GM20431 (cell line): ENCODE measurements around the gene GGA3.
"Not testable (repeated sequence)": the region's sequence is repeated elsewhere in the genome, so short reads cannot be mapped to it uniquely, and the experiment has no call there.

ENCODE experiments used
- in situ Hi-C: fragments of 300-500 bp; cut with MseI, MboI; formaldehyde crosslinking; loops from one replicate; pipeline ENCODE4 v1.15.0; 2020; ENCODE audit warnings: low sequenced_read_pairs; ENCODE audit not compliant: unreplicated experiment

Gene GGA3

DNA sequence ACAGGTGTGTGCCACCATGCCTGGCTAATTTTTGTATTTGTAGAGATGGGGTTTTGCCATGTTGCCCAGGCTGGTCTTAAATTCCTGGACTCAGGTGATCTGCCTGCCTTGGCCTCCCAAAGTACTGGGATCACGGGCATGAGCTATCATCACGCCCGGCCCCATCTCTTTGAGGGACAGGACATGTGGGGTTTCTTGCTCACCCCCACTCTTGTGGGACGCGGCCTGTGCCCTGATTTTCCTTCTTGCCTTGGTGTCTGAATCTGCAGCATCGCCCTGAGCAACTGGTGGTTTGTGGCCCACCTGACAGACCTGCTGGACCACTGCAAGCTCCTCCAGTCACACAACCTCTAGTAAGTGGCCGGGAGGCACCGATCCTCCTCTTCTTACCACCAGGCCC, 30.3 kb downstream of the GGA3 start:
- in situ Hi-C loops, result no loop called here

DNA sequence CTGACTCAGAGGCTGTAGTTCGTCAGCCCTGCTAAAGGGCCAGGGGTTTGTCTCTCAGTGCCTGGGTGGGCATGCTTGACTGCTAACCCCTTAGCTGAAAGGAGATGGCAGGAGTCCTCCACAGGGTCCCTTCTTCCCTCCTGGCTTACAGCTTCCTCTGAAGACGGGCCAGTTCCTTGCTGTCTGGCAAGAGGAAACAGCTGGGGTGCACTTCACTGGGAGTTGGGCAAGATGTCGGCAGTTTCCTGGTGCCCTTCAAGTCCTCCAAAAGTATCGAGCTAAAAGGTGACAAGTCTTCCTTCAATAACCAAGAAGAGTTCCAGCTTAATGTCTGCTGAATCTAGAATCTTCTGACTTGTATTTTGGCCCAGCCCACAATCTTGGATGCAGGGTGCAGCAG, 32.6 kb downstream of the GGA3 start:
- in situ Hi-C loops, result no loop called here

- in situ Hi-C loops, result no loop called here
Measured at GRCh38 chr17:75228305-75228704, 33.1 kb downstream of the GGA3 start.

GRCh38 chr17:75227729-75228128, 33.7 kb downstream of the GGA3 start:
- in situ Hi-C loops, result no loop called here

DNA sequence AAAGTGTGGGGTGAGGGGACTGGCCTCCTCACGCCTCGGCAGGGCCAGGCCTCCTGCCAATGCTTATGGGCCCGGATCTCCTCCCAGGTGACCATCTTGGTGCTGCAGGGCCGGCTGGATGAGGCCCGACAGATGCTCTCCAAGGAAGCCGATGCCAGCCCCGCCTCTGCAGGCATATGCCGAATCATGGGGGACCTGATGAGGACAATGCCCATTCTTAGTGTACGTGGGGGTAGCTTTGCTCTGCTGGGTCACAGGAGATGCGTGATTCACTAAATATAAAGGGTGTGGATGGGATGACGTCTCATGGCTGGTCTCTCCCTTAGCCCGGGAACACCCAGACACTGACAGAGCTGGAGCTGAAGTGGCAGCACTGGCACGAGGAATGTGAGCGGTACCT, 36.4 kb downstream of the GGA3 start:
- in situ Hi-C loops, result no loop called here

GRCh38 chr17:75219815-75220214, 41.6 kb downstream of the GGA3 start:
- in situ Hi-C loops, result no loop called here

DNA sequence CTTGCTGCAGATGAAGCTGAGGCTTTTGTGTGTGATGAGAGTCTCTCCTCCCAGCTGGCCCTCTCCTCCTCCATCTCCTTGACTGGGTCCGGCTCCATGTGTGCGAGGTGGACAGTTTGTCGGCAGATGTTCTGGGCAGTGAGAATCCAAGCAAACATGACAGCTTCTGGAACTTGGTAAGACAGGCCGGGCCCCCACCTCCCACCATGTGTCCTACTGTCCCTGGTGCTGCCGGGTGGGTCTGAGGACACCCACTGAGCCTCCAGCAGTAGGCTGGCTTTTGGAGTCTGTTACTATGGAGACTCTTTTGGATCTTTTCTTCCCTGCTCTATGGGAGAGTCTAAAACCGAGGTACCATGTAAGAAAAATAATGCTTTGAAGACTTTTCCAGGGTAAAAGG, 43.3 kb downstream of the GGA3 start:
- in situ Hi-C loops, result no loop called here

DNA sequence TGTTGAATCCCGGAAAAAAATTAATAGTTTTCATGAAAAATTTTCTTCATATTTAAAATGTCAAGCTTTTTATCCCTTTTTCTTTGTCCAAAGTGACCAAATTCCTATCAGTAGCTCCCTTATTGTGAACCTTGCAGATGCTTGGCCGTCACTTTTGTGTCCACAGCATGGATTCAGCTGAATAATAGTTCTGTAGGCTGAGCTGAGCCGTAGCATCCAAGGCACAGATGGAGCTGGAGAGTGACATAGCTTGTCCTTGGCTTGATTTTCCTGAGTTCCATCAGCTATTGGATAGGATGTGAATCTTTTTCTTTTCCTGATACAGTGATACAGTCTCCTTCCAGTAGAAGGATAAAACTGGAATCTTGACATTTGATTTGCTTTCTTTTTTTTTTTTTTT, 52.3 kb downstream of the GGA3 start:
- in situ Hi-C loops, result no loop called here

DNA sequence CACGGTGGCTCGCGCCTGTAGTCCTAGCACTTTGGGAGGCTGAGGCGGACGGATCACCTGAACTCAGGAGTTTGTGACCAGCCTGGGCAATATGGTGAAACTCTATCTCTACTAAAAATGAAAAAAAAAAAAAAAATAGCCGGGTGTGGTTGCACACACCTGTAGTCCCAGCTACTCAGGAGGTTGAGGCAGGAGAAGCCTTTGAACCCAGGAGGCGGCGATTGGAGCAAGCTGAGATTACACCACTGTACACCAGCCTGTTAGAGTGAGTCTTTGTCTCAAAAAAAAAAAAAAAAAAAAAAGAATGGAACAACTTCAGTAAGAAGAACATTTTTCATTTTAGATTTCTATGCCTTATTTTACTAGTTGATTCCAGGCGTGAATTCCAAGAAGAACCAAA, 53.2 kb downstream of the GGA3 start:
- in situ Hi-C loops, result no loop called here

GRCh38 chr17:75207760-75208159, 53.6 kb downstream of the GGA3 start:
- in situ Hi-C loops, result no loop called here

DNA sequence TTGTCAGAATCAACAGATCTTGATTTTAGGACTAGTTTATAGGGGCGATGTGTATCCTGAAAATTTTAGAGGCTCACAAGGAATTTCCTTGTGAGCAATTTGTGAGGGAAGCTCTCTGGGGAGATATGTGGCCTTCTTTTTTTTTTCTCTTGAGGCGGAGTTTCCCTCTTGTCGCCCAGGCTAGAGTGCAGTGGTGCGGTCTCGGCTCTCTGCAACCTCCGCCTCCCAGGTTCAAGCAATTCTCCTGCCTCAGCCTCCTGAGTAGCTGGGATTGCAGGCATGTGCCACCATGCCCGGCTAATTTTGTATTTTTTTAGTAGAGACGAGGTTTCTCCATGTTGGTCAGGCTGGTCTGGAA, 54.4 kb downstream of the GGA3 start:
- in situ Hi-C loops, result not testable (repeated sequence)

GRCh38 chr17:75205793-75206163, 55.6 kb downstream of the GGA3 start:
- in situ Hi-C loops, result no loop called here

- in situ Hi-C loops, result no loop called here
Measured at GRCh38 chr17:75205037-75205792, 56.2 kb downstream of the GGA3 start, which contains the start of gene NUP85. TSS of gene NUP85 (plus strand) at chr17:75205679. CDS start at chr17:75205762, 83 bp downstream.

DNA sequence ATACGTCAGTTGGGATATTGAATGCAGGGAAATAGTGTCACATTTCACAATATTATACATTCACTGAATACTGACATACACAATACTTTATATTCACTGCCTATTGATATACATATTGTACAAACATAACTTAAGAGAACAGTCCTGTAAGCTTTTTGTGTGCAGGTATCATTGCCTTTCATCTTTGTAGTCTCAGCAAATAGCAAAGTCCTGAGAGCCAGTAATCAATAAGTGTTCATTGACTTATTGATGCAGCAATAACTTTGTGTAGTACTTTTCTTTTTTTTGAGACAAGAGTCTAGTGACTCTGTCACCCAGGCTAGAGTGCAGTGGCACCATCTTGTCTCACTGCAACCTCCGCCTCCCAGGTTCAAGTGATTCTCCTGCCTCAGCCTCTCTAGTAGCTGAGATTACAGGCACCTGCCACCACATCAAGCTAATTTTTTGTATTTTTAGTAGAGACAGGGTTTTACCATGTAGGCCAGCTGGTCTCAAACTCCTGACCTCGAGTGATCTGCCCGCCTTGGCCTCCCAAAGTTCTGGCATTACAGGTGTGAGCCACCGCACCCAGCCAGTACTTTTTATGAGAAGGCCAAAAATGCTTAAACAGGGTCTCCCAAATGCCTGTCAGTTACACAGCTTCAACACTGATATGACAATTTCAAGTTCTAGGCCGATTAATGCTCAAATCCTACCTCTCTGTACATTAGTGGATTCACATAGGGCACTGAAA, 61.4 kb downstream of the GGA3 start:
- in situ Hi-C loops, result no loop called here

- in situ Hi-C loops, result no loop called here
Measured at GRCh38 chr17:75194879-75195278, 66.5 kb downstream of the GGA3 start.

DNA sequence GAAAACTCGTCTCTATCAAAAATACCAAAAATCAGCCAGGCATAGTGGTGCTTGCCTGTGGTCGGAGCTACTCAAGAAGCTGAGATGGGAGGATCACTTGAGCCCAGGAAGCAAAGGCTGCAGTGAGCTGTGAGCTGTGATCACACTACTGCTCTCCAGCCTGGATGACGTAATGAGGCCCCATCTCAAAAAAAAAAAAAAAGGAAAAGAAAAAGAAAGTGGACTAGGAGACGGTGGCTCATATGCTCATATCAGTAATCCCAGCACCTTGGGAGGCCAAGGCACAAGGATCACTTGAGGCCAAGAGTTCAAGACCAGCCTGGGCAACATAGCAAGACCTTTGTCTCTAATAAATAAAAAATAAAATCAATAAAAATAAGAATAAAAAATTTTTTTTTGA, 69.8 kb downstream of the GGA3 start:
- in situ Hi-C loops, result no loop called here

GRCh38 chr17:75188614-75189013, 72.8 kb downstream of the GGA3 start:
- in situ Hi-C loops, result no loop called here
